Measurements from ENCODE around the gene NFYB. TPM values are rescaled to one million over a fixed set of nuclear protein-coding genes. Genes with fewer than 3 reads are reported as not detected.
A peak's percentile ranks its signal among the peaks of the same experiment; 100 is the strongest.
"Not testable (repeated sequence)": the region's sequence is repeated elsewhere in the genome, so short reads cannot be mapped to it uniquely, and the experiment has no call there.

Gene NFYB
- 100 to 1,000 TPM in 3 of 4 donors, 10 to 100 TPM in 1; 90.1 to 113 (median 107) TPM for polyA plus RNA-seq (ENCODE audit: insufficient read length in 4 of 4)

- peak; percentile 89 to 94 (median 92) for DNase-seq (ENCODE audit: low read depth in 4 of 4, low spot score in 3 of 4)
Measured at GRCh38 chr12:104137902-104138796, at the start of gene NFYB. Gene NFYB (minus strand): TSS chr12:104138210. CDS start chr12:104135453, 2,757 bp downstream.

- no peak for DNase-seq (ENCODE audit: low read depth in 4 of 4, low spot score in 3 of 4)
Measured at GRCh38 chr12:104187446-104188155, 49.6 kb upstream of the NFYB start.

GRCh38 chr12:104183443-104183842 is 45.4 kb upstream of the NFYB start:
- no peak for DNase-seq (ENCODE audit: low read depth in 4 of 4, low spot score in 3 of 4)

- DNase-seq (ENCODE audit: low read depth in 4 of 4, low spot score in 3 of 4): no peak
Measured at GRCh38 chr12:104182621-104183378, 44.8 kb upstream of the NFYB start.

GRCh38 chr12:104182144-104182543 is 44.1 kb upstream of the NFYB start:
- no peak for DNase-seq (ENCODE audit: low read depth in 4 of 4, low spot score in 3 of 4)

GRCh38 chr12:104181313-104181712 is 43.3 kb upstream of the NFYB start:
- no peak for DNase-seq (ENCODE audit: low read depth in 4 of 4, low spot score in 3 of 4)

- DNase-seq (ENCODE audit: low read depth in 4 of 4, low spot score in 3 of 4): no peak
Measured at GRCh38 chr12:104180374-104180773, 42.4 kb upstream of the NFYB start.

- DNase-seq (ENCODE audit: low read depth in 4 of 4, low spot score in 3 of 4): no peak
Measured at GRCh38 chr12:104177663-104178501, 39.9 kb upstream of the NFYB start.

DNA sequence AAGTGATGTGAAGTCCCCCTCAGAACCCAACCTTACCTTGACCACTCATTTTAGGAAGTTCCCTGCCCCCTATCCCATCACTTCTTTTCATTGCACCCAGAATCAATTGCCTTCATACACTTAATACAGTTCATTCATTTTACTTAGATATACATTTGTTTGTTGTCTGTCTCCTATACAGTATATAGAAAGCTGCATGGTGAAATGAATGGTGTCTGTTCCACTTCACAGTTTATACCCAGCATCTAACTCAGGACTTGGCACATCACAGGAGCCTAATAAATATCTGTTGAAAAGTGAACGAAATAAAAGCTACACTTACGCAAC is 39.3 kb upstream of the NFYB start:
- no peak for DNase-seq (ENCODE audit: low read depth in 4 of 4, low spot score in 3 of 4)

GRCh38 chr12:104175726-104176247 is 37.8 kb upstream of the NFYB start:
- no peak for DNase-seq (ENCODE audit: low read depth in 4 of 4, low spot score in 3 of 4)

DNA sequence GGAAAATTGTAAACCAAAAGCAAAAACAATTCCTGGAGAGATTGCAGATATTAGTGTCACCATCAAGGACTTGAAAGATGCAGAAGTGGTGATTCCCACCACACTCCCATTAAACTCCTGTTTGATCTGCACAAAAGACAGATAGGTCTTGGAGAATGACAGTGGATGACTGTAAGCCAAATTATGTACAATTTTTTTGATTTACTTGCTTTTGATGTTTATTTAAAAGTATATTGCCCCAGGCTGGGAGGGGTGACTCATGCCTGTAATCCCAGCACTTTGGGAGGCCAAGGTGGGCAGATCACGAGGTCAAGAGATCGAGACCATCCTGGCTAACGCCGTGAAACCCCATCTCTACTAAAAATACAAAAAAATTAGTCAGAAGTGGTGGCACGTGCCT is 35.8 kb upstream of the NFYB start:
- not testable (repeated sequence) for DNase-seq (ENCODE audit: low read depth in 4 of 4, low spot score in 3 of 4)

GRCh38 chr12:104172570-104172947 is 34.5 kb upstream of the NFYB start:
- DNase-seq (ENCODE audit: low read depth in 4 of 4, low spot score in 3 of 4): no peak

DNA sequence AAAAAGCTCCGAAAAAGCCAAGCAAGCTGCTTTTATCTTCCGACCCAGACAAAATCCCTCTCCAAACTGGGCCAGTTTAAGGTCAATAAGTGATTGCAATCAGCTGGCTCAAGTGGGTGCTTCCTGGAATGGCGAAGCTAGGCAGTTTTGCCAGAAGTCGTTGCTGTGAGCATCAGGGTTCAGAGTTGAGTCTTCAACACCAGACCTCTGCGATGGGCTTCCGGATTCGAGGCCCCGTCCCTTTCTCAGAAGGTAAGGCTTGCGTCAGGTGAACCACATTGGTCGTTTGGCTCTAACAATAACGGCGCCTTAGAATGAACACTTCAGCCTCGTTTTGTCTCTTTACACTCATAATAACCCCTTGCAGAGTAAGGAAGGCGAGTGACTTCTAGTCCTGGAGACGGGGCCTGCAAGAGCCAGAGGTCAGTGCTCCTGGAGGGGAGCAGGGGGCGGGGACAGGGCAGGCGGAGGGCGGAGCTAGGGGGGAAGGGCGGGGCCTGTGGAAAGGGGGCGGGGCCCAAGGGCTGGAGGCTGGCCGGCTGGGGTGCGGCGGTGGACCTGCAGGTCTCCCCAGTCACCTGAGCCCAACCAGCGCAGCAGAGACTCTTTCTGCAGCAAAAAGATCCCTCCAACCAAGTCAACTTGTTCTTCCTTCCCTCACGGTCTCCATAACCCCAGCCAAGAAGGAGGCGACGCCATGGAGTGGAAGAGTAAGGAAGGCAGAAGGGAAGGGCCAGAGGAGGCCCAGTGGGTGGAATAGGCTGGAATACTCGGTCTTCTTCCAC is 34.0 kb upstream of the NFYB start:
- DNase-seq (ENCODE audit: low read depth in 4 of 4, low spot score in 3 of 4): no peak

GRCh38 chr12:104168596-104168995 is 30.6 kb upstream of the NFYB start:
- no peak for DNase-seq (ENCODE audit: low read depth in 4 of 4, low spot score in 3 of 4)

GRCh38 chr12:104167519-104168458 is 29.8 kb upstream of the NFYB start:
- DNase-seq (ENCODE audit: low read depth in 4 of 4, low spot score in 3 of 4): no peak

DNA sequence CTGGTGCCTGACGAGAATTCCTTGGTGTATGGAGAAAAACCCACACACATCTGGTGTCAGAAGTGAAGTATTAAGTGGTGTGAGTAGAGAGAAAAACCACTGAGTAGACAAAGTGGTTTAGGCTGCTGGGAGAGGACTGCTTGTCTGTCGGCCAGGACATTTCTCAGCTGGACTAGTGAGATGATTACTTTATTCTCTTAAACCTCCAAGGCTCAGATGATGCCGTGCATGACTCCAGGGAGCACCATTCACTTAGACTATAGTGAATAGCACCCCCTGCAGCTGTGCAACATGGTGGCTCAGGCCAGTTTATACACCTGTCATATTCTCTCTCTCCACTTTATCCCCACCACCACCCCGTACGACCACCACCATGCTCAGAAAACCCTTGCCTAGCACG is 28.5 kb upstream of the NFYB start:
- no peak for DNase-seq (ENCODE audit: low read depth in 4 of 4, low spot score in 3 of 4)

- no peak for DNase-seq (ENCODE audit: low read depth in 4 of 4, low spot score in 3 of 4)
Measured at GRCh38 chr12:104165801-104166200, 27.8 kb upstream of the NFYB start.

DNA sequence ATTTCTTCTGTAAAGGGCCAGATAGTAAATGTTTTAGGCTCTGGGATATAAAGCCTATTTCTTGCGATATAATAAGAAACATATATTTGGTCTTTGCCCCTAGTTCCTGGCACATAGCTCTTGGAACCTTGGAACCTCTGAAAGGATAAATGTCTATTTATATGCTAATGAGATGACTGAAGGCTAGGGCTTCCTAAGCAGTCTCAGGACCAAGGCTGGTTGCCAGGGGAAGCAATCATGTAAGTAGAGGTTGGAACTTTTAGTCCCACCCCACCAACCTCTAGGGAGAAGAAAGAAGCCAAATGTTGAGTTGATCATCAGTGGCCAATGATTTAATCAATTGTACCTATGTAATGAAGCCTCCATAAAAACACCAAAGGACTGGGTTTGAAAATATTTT is 26.6 kb upstream of the NFYB start:
- no peak for DNase-seq (ENCODE audit: low read depth in 4 of 4, low spot score in 3 of 4)

All from right renal pelvis (tissue), 4 donors.